Fibroblast of lung (primary cell): ENCODE results near the gene PDZD2.

Experiments used
- EZH2 ChIP-seq: IDR thresholded peaks from 2 replicates; pipeline ENCODE4 v1.5.1; 2012; ENCODE audit warnings: low read length, control low read depth, mild to moderate bottlenecking; ENCODE audit errors: missing control alignments
- TF ChIP-seq, protein P1 (sequence below), 2 donors: IDR thresholded peaks in 1 of 2; conservative IDR thresholded peaks in 1 of 2; 1 replicate in 1 of 2; 2 replicates in 1 of 2; pipeline ENCODE4 v1.5.1; 2011 to 2012; ENCODE audit warnings: low read length in 2 of 2, control low read depth in 1 of 2, inconsistent platforms in 1 of 2, low read depth in 1 of 2, mild to moderate bottlenecking in 1 of 2

DNA sequence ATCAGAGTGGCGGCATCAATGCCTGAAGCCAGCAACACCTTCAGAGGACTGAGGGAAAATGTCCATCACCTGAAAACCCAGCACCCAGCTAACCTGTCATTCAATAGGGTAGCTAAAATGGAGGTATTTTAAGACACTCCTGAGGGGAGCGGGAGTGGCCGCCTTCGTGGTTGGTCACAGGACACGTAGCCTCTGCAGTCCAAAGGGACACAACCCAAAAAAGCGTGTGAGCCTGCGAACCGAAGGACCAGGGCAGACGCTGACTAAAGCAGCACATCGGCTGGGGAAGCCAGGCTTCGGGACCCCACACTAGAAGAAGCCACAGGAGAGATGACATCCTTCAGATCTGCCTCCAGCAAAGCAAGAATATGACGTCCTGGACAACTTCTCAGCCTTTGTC lies 464.6 kb downstream of the PDZD2 start:
- TF ChIP-seq, protein P1, sequence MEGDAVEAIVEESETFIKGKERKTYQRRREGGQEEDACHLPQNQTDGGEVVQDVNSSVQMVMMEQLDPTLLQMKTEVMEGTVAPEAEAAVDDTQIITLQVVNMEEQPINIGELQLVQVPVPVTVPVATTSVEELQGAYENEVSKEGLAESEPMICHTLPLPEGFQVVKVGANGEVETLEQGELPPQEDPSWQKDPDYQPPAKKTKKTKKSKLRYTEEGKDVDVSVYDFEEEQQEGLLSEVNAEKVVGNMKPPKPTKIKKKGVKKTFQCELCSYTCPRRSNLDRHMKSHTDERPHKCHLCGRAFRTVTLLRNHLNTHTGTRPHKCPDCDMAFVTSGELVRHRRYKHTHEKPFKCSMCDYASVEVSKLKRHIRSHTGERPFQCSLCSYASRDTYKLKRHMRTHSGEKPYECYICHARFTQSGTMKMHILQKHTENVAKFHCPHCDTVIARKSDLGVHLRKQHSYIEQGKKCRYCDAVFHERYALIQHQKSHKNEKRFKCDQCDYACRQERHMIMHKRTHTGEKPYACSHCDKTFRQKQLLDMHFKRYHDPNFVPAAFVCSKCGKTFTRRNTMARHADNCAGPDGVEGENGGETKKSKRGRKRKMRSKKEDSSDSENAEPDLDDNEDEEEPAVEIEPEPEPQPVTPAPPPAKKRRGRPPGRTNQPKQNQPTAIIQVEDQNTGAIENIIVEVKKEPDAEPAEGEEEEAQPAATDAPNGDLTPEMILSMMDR (conservative IDR thresholded peaks at IDR 0.05 in 1 of 2, IDR thresholded peaks at IDR 0.05 in 1 of 2; ENCODE audit: low read depth in 1 of 2, low read length in 2 of 2) = no peak
- no peak for TF ChIP-seq EZH2
